CD14-positive monocyte (primary cell): Measurements from ENCODE around the gene COA3. TPM values are rescaled to one million over a fixed set of nuclear protein-coding genes. Genes with fewer than 3 reads are reported as not detected.

ENCODE experiments used
- DNase-seq, 3 donors: peaks; one replicate each; pipeline ENCODE4 v3.0.0-alpha.2; 2011 to 2022
- H2AFZ ChIP-seq: 2 replicates; pipeline ENCODE4 v1.6.0; 2012; ENCODE audit warnings: mild to moderate bottlenecking, low read depth, low read length, inconsistent platforms; ENCODE audit not compliant: insufficient read depth, poor library complexity, severe bottlenecking
- H3K27ac ChIP-seq, 2 donors: 1 replicate in 1 of 2; 2 replicates in 1 of 2; pipeline ENCODE4 v1.5.1; 2012 to 2013; ENCODE audit warnings: low read length in 2 of 2, control low read depth in 1 of 2, inconsistent platforms in 1 of 2, low read depth in 1 of 2, mild to moderate bottlenecking in 1 of 2
- H3K27me3 ChIP-seq, 2 donors: one replicate each; pipeline versions ENCODE4 v1.6.0 to v1.6.1; 2011 to 2013; ENCODE audit warnings: low read length in 2 of 2; ENCODE audit not compliant: control insufficient read depth in 2 of 2, insufficient read depth in 2 of 2
- H3K36me3 ChIP-seq, 2 donors: replicated peaks in 1 of 2; 1 replicate in 1 of 2; 2 replicates in 1 of 2; pipeline versions ENCODE4 v1.5.1 to v1.6.1; 2012 to 2013; ENCODE audit warnings: low read length in 2 of 2, control low read depth in 1 of 2, inconsistent platforms in 1 of 2, mild to moderate bottlenecking in 1 of 2; ENCODE audit not compliant: insufficient read depth in 2 of 2, control insufficient read depth in 1 of 2
- H3K4me1 ChIP-seq, 2 donors: 1 replicate in 1 of 2; 2 replicates in 1 of 2; pipeline versions ENCODE4 v1.5.1 to v1.6.1; 2012 to 2013; ENCODE audit warnings: low read length in 2 of 2, control low read depth in 1 of 2, inconsistent platforms in 1 of 2, mild to moderate bottlenecking in 1 of 2, moderate library complexity in 1 of 2; ENCODE audit not compliant: insufficient read depth in 2 of 2, control insufficient read depth in 1 of 2
- H3K4me2 ChIP-seq: replicated peaks from 2 replicates; pipeline ENCODE3; 2012; ENCODE audit warnings: low read length, moderate library complexity, mild to moderate bottlenecking; ENCODE audit not compliant: poor library complexity, severe bottlenecking; ENCODE audit errors: extremely low read depth
- H3K4me3 ChIP-seq, 3 experiments: fragments of 200-600 bp in 1 of 3; sonication (generic) in 1 of 3; replicated peaks in 1 of 3; 1 replicate in 2 of 3; 2 replicates in 1 of 3; pipeline ENCODE4 v1.5.1; 2011 to 2013; ENCODE audit warnings: low read length in 3 of 3, mild to moderate bottlenecking in 3 of 3, control low read depth in 2 of 3, low read depth in 2 of 3, inconsistent platforms in 1 of 3, moderate library complexity in 1 of 3
- H3K79me2 ChIP-seq: 2 replicates; pipeline ENCODE4 v1.6.0; 2012; ENCODE audit warnings: mild to moderate bottlenecking, control low read depth, inconsistent platforms, low read length, moderate library complexity; ENCODE audit not compliant: insufficient read depth
- H3K9ac ChIP-seq: 2 replicates; pipeline ENCODE4 v1.6.0; 2017; ENCODE audit warnings: low read length, mild to moderate bottlenecking; ENCODE audit not compliant: insufficient read depth, poor library complexity, severe bottlenecking
- H3K9me3 ChIP-seq, 2 donors: replicated peaks in 1 of 2; 1 replicate in 1 of 2; 2 replicates in 1 of 2; pipeline versions ENCODE4 v1.5.1 to v1.6.1; 2012 to 2013; ENCODE audit warnings: low read length in 2 of 2, control low read depth in 1 of 2; ENCODE audit not compliant: control insufficient read depth in 1 of 2, insufficient read depth in 1 of 2
- H4K20me1 ChIP-seq: 2 replicates; pipeline ENCODE4 v1.6.0; 2012; ENCODE audit warnings: mild to moderate bottlenecking, low read length, control low read depth, moderate library complexity; ENCODE audit not compliant: insufficient read depth
- H3K27ac Mint-ChIP-seq, 7 donors: one replicate each; pipeline ENCODE4 v1.8.0; 2020; ENCODE audit warnings: mild to moderate bottlenecking in 7 of 7, mixed read lengths in 7 of 7, moderate library complexity in 6 of 7, inconsistent platforms in 2 of 7
- H3K27me3 Mint-ChIP-seq, 3 donors: one replicate each; pipeline ENCODE4 v1.8.0; 2021 to 2022; ENCODE audit warnings: low read depth in 3 of 3, mild to moderate bottlenecking in 3 of 3, mixed read lengths in 3 of 3, moderate library complexity in 3 of 3, inconsistent platforms in 1 of 3
- H3K36me3 Mint-ChIP-seq, 2 donors: one replicate each; pipeline ENCODE4 v1.8.0; 2020; ENCODE audit warnings: mixed read lengths in 2 of 2, inconsistent platforms in 1 of 2, mild to moderate bottlenecking in 1 of 2
- H3K4me1 Mint-ChIP-seq: one replicate; pipeline ENCODE4 v1.8.0; 2020; ENCODE audit warnings: mild to moderate bottlenecking, mixed read lengths
- H3K4me3 Mint-ChIP-seq, 2 donors: one replicate each; pipeline ENCODE4 v1.8.0; 2020; ENCODE audit warnings: mild to moderate bottlenecking in 2 of 2, mixed read lengths in 2 of 2, moderate library complexity in 1 of 2
- H3K9me3 Mint-ChIP-seq, 7 donors: one replicate each; pipeline ENCODE4 v1.8.0; 2020 to 2022; ENCODE audit warnings: mixed read lengths in 7 of 7, mild to moderate bottlenecking in 6 of 7, moderate library complexity in 6 of 7, inconsistent platforms in 2 of 7
- CTCF ChIP-seq: fragments of 200-600 bp; IDR thresholded peaks from one replicate; pipeline ENCODE4 v1.8.0; 2022; ENCODE audit warnings: antibody characterized with exemption, mild to moderate bottlenecking
- WGBS: methylation state at CpG from one replicate; pipeline ENCODE4 v1.1.5; 2013; ENCODE audit warnings: missing lambda C conversion rate; ENCODE audit not compliant: insufficient coverage; 5-methylcytosine and 5-hydroxymethylcytosine counted together
- intact Hi-C, 2 donors: fragments of 100-400 bp; cut with micrococcal nuclease; formaldehyde crosslinking; loops; one replicate each; pipeline versions ENCODE4 v1.15.0 to v1.15.1; 2023
- polyA plus RNA-seq, 3 donors: library from polyadenylated mRNA; depleted of rRNA in 1 of 3; unstranded in 2 of 3; stranded (reverse) in 1 of 3; fragments of 300-500 nt in 2 of 3; fragments of >200 nt in 1 of 3; fragmentation: Illumina TruSeq in 2 of 3; gene quantifications; 1 replicate in 2 of 3; 2 replicates in 1 of 3; pipeline ENCODE4 v1.2.3, GENCODE V29; 2012 to 2021

Gene COA3
- polyA plus RNA-seq, 3 donors: 21.5 to 171 (median 156) TPM

- peaks cover 60 to 84% of the 10 kb centered on the region in 2 donors for H3K27me3 ChIP-seq
- H3K9me3 ChIP-seq: peaks cover 0 to 39% of the 10 kb centered on the region in 2 donors
- H3K4me2 ChIP-seq: no peak overlapping the region
- peaks cover 7 to 20% of the 10 kb centered on the region in 2 donors for H3K4me1 ChIP-seq
- no peaks in the 10 kb centered on the region for H3K79me2 ChIP-seq
- H3K36me3 ChIP-seq: peaks cover 10% of the 10 kb centered on the region in 2 donors
- H3K27me3 Mint-ChIP-seq: peaks cover 82 to 94% (median 83%) of the 10 kb centered on the region in 3 donors
- H3K36me3 Mint-ChIP-seq: peaks cover 17 to 20% of the 10 kb centered on the region in 2 donors
- DNase-seq: no peak
- no peak for TF ChIP-seq CTCF
- peaks cover 4 to 26% (median 11%) of the 10 kb centered on the region in 7 donors for H3K9me3 Mint-ChIP-seq
- no peak overlapping the region for H3K4me3 ChIP-seq
- H3K4me1 Mint-ChIP-seq: peaks cover 28% of the 10 kb centered on the region
- H2AFZ ChIP-seq: no peak overlapping the region
- H3K4me3 Mint-ChIP-seq: peak overlapping the region in 1 of 2 donors; percentile 86
- WGBS: 11% methylated on average over 22 of the region's 22 CpGs
- H3K27ac ChIP-seq: no peak overlapping the region
- intact Hi-C loops: no loop called here
- no peaks in the 10 kb centered on the region for H4K20me1 ChIP-seq
- no peak overlapping the region for H3K9ac ChIP-seq
- no peak overlapping the region for H3K27ac Mint-ChIP-seq
These were observed 14.7 kb downstream of the COA3 start for GRCh38 chr17:42783791-42784138.

- intact Hi-C loops: no loop called here
- H3K27ac Mint-ChIP-seq: no peak overlapping the region
- Histone ChIP-seq H3K27me3 (peaks cover 60 to 84% of the 10 kb centered on the region in 2 donors), H4K20me1 (no peaks in the 10 kb centered on the region), H2AFZ (no peak overlapping the region), H3K4me2 (no peak overlapping the region), H3K36me3 (peaks cover 15 to 16% of the 10 kb centered on the region in 2 donors), H3K4me3 (no peak overlapping the region), H3K4me1 (peaks cover 7 to 20% of the 10 kb centered on the region in 2 donors), H3K9ac (no peak overlapping the region), H3K9me3 (peaks cover 0 to 39% of the 10 kb centered on the region in 2 donors), H3K27ac (no peak overlapping the region), H3K79me2 (no peaks in the 10 kb centered on the region)
- peaks cover 4 to 24% (median 11%) of the 10 kb centered on the region in 7 donors for H3K9me3 Mint-ChIP-seq
- no peak for DNase-seq
- peak overlapping the region in 1 of 2 donors; percentile 86 for H3K4me3 Mint-ChIP-seq
- no peak for TF ChIP-seq CTCF
- peaks cover 23 to 25% of the 10 kb centered on the region in 2 donors for H3K36me3 Mint-ChIP-seq
- 23% methylated on average over 9 of the region's 9 CpGs for WGBS
- H3K27me3 Mint-ChIP-seq: peaks cover 79 to 90% (median 83%) of the 10 kb centered on the region in 3 donors
- peaks cover 28% of the 10 kb centered on the region for H3K4me1 Mint-ChIP-seq
These were observed 15.3 kb downstream of the COA3 start for GRCh38 chr17:42783062-42783790.
